GM21717 (cell line): ENCODE data around the gene DENND1B.

Experiments used
- ATAC-seq: cut with Tn5 transposase; IDR thresholded peaks from one replicate; pipeline ENCODE4 v1.9.1; 2021; ENCODE audit warnings: mild to moderate bottlenecking, moderate library complexity; ENCODE audit not compliant: unreplicated experiment

Gene DENND1B

DNA sequence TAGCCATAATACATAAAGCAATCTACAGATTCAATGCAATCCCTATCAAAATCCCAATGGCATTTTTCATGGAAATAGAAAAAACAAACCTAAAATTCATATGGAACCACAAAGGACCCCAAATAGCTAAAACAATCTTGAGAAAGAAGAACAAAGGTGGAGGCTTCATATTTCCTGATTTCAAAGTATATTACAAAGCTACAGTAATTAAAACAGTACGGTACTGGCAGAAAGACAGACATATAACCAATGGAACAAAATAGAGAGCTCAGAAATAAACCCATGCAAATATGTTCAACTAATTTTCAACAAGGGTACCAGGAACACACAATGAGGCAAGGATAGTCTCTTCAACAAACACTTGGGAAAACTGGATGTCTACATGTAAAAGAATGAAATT lies 87.0 kb downstream of the DENND1B start:
- ATAC-seq = no peak

DNA sequence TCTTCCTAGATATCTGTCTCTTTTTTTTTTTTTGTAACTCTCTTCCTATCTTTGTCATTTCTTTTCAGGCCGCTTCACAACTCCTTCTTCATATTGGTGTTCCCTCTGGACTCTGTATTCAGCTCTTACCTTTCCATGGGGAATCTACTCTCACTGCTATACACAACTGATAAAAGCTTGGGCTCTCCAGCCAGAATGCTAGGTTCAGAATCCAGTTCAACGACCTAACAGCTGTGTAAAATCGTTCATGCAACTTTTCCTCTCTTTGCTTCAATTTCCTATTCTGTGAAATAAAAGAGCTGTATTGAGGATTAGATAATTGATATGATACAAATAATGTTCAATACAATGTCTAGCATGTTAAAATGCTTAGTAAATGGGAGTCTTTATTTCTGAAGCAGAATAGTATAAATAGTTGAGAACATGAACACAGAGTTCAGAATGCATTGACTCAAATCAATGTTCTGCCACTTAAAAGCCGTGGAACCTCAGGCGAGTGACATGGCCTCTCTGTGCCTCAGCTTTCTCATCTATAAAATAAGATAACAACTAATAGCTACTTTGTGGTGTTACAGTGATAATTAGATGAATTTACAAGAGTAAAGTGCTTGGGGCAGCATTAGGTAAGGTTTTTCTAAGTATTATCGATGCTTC lies 88.5 kb downstream of the DENND1B start:
- ATAC-seq = no peak

DNA sequence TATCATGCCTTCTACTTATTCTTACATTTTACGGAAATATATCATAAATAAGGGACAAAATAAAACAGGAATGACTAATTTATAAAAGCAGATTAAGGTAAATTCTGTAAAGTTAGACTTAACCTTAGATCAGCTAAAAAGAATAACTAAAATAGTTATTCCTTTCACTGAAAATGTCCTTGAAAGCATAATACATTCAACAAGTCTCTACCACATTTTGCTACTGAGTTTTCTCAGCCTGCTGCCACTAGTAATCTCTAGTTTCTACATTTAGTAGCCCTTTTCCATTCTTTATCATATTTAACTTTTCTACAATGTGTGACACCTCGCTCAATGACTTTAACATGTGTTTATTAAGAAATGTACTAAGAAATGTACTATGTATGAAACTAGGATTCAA lies 89.0 kb downstream of the DENND1B start:
- no peak for ATAC-seq

DNA sequence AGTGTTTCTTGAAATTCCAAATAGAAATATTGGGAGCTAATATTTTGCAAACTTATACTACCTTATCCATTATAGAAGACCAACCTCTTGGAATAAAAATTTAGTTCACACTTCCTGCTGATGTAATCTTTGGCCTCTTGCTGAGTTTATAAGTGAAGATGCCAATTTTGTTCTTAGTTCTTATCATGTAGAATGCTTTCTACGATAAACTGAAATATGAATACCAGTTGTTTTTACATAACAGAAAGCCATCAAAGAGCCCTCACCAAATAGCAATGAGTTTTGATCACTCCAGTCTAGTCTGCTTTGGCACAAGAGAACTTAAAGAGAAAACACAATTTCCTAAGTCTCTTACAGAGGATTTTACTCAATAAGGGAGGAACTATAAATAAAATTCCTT lies 89.5 kb downstream of the DENND1B start:
- ATAC-seq = no peak

DNA sequence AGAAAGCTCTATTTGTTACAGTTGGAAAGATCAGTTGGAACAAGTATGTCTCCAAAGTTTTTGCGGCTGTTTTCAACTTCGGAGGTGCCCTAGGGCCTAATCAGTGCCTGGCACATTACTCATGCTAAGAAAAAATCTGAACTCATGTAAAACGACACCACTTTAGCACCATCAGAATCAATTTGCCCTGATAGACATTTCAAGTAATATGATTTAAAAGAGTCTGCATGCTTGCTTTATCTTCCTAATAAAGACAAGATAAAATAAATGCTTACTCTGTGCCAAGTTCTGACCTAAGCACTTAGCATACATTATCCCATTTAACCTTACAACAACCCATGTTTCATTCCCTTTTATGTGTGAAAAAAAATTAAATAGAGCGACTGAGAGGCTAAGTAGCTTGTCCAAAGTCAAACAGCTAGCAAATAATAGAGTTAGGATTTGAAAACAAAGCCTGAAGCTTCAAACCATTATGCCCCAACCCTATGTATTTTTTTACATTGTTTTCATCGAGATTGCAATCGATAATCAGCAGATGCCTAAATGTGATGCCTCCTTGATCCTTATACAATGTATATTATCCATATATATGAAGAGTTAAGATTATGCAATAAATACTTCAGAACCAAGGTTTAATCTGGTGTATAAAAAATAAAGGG lies 91.3 kb downstream of the DENND1B start:
- ATAC-seq = no peak

DNA sequence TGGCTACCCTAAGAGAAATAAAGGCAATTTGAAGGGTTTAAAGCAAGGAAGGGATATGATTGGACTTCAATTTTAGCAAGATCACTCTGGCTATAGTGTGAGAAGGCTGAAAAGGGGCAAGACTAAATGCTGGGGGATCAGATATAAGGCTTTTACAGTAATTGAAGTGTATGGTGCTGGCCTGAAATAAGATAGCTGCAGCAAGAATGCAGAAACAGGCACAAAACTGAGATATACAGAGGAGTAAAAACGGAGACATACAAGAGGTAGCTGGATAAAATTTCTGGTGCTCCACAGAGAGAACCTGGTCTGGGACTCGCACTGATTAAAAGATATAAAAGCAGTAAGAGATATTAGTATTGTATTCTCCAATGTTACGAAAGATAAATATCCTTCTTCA lies 92.0 kb downstream of the DENND1B start:
- ATAC-seq = no peak

DNA sequence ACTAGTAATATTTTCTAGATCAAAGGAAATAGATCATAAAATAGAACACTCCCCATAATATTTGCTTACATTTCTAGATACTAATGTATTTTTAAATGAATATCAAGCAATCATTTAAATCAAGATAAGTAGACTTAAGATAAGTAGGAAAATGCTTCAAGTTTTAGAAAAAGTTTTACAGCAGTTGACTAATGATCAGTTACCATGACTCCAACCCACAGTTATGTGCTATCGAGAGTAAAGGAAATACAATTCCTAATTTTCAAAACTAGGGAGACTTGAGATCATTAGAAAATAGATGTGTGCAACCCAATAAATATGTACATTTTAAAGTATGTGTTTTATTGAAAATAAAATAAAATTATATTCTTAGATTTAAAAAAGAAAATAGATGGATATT lies 95.0 kb downstream of the DENND1B start:
- no peak for ATAC-seq

DNA sequence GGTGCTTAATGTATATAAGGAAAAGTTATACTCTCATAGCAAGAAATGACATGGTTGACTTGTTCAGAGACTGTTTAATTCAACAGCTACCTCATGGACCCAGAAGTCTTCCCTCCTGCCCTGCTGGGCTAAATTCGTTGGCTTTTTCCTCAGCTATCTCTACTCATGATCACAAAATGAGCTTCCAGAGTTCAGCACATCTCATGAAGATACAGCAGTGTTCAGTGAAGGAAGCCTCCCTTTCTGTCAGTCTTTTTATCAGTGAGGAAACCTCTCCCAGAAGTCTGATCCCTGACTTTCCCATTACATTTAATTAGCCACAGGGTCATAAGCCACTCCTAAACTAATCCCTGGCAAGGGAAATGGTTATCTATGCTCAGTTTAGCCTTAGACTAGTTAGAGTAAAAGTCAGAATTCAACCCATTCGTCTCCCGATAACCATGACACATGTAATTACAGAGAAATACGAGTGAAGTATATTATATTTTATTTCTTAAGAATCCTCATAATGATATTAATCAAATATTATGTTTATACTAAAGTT lies 97.5 kb downstream of the DENND1B start:
- no peak for ATAC-seq

DNA sequence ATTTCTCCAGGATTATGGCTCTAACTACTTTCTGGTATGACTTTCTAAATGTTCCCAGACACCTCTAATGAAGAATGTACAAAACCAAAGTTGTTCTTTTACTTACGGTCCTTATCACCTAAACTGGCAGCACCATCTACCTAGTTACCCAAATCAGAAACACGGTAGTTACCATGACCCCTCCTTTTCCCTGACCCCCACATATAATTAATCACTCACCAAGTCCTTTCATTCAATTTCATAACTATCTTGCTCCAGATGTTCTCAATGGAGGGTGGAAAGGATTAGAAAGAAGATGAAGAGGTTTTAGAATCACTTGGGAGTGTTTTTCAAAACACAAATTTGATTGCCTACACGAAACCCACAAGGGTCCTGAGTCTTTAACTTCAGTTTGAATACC lies 98.0 kb downstream of the DENND1B start:
- no peak for ATAC-seq

DNA sequence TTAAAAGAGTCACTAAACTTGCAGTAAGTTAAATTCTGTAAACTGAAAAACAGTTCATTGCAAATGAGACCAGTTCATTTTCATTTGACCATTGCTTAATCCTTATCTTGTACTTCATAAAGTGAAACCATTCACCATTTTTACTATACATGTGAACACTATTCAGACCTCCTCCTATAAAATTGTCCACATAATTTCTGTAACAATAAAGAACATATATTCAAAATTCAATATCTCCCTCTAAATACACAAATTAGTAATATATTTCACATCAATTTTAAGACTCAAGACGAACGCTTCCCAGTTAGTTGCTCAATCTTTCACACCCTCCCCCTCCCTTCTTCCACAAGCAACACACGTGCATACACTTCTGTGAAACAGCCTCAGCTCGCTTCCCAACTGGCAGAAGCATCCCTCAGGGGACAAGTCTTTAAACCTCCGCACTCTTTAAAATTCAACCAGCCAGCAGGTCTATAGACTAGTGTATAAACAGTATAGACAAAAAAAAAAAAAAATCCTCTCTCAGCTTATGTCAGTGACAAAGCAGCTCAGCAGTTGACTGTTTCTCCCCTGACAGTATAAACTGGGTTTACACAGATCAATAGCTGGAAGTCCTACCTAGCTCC lies 99.6 kb downstream of the DENND1B start:
- ATAC-seq = no peak

DNA sequence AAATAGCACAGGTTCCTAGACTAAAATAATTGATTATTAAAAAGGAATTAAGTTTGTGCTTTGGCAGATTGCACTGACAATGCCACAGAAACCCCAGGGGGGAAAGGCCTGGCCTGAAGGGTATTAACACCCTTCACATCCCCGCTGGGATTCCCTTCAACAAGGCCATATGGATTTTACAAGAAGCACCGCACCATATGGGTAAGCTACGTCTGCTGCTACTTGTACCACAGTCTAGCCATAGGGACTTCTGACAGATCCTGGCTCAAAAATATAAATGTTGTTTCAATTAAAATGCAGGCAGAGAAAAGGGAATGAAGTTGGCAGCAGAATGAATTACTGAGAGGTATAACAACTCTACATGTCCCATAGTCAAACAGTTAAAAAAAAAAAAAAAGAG lies 101.0 kb downstream of the DENND1B start:
- ATAC-seq = no peak

DNA sequence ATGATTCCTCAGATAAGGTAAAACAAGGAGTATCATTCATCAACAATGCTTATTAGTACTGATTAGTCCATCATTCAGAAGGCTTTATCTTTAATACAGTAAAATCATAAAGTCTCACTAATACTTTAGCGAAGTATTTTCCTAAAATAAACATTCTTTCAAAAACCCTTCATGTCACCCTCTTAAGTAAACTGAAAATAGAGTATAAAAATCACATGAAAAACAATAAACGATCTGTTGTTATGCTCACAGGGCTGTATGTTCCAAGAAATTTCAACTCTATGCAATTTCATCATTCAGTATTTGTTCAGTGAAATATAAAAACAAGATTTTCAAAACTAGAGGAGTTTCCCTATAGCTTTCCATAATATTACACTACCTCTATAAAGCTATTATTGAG lies 102.0 kb downstream of the DENND1B start:
- ATAC-seq = no peak

DNA sequence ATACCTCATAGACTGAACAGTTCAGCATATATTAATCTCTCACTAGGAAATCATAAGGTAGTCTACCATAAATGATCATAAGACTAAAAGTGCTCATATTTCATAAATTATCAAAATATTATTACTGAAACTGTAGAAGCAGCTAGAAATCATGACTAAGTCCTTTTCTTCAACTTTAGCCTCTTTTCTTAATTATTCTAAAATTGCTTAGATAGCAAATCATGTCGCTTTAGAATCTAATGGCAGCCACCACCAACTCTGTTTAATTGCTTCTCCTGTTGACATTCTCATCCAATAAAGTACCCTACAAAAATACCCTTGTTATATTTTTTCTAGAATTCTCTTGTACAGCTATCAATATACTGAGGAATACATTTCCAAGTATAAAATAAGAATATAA lies 102.9 kb downstream of the DENND1B start:
- ATAC-seq = no peak

DNA sequence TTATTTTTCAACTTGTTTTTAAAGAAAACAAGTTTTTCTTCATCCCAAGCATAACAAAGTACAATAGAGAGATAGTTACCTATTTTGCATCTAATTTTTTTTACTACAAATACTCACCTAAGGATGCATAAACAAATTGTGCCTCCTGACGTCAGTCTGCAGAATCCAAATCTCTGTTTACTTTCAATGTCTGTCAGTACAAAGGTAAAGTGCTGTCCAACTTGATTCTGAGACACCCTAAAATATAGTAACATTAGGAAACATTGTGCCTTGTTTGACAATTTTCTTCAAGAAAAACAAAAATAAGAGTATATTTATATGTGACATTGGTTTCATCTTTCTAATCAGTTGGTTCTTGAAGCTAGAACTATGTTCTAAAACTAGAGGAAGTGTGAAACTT lies 103.4 kb downstream of the DENND1B start:
- ATAC-seq = no peak

DNA sequence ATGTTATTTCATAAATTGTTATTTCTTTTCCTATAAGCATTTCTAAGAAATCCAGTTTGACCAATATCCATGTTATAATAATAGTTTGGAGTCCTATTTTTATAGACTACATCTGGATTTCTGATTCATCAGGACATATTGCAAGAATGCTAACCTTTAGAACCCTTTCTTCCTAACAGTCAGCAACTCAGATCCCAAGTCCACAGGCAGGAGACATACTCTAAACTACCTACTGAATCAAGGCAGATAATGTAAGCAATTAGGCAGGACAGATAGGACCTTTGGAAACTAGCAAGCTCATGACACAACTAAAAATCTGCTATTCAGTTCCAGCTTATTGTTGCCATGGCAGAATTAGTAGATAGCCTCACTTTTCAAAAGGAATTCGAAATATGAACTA lies 104.1 kb downstream of the DENND1B start:
- ATAC-seq = no peak

DNA sequence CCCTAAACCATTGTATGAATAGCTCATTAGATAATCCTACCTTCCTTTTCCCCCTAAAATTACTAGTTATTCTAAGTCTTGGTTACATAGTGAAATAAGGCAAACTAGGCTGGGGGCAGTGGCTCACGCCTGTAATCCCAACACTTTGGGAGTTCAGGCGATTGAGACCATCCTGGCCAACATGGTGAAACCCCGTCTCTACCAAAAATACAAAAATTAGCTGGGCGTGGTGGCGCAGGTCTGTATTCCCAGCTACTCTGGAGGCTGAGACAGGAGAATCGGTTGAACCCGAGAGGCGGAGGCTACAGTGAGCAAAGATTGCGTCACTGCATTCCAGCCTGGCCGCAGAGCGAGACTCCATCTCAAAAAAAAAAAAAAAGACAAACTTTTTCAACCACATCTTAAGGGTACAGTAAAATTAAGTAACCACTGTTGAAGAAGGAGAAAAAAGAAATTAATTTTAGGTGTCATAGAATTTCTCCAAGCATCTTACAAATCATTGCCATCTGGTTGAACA lies 108.5 kb downstream of the DENND1B start:
- no peak for ATAC-seq

DNA sequence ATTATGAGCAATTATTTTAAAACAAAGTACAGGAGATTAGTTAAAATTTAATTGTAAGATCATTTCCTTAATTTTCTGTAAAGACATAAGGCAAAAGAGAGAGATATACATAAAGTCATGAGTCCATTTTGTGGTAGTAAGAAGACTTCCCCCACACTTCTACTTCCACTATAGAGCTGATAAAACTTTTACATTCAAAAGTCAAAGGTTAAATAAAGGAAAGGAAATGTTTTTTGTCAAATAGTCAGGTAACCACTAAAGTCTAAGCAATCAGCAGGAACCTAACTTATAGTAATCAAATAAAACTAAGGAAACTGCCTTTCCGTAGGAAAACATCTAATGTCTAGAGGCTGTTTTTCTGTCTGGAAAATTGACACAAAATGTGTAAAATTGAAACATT lies 110.9 kb downstream of the DENND1B start:
- ATAC-seq = no peak

DNA sequence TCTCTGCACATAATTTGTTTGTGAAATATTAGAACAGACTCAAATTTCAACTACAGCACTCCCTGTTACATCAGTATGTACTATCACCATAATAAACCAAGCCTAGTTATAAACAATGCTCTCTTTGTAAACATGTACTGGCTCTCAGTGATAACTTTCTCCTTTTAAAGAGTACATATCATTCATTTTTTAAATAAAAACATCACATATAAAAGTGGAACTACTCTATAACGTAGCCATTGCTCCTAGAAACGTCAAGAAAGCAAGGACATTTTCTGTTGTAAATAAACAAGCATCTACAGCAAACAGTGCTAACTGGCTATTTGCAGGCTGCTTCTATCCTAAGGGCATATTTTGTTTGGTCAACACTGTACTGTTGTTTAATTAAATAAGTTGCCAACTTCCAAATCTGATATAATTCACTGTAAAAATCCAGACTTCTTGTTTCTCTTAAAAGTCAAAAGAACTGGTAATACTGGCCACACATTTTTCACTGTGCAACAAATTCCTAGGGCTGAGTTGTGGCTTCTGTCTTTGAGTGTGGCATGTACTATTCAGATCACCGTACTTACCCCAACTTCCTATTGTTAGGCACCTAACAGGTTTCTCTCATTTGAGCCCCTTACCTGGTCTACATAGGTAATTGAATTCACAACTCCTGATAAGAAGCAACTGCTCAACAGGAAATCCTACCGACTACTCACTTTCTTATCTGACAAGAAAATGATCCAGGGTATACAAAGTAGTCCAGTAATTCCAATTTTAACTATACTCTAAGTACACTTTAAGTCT lies 111.9 kb downstream of the DENND1B start:
- no peak for ATAC-seq

DNA sequence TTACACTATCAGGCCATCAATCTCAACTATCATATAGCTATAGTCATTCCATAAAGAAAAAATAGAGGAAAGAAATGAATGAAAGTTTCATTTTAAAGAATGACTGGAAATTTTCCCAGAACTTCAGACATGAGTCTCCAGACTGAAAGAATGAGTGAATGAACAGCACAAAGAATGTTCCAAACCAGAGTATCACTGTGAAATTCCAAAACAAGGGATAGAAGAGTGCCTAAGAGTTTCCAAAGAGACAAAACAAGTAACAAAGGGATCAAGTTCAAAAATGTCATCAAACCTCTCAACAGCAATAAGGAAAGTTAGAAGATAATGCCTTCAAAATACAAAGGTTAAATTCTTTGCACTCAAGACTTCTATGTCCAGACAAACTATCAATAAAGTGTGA lies 114.9 kb downstream of the DENND1B start:
- ATAC-seq = no peak

DNA sequence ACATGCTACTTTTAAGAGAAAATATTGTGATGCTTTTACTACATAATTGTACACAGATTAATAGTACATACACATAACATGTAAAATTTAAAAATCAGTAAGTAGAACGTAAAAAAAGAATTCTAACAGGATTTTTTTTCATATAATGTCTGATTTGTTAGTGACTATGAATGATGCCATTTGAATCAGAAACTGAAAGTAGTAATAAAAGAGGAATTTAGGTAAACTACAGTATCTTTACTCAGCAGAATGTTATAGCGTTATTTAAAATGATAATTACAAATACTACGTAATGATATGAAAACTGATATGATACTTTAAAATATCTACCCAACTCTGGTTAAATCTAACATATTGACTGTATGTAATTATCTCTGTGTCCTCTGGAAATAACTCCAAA lies 116.1 kb downstream of the DENND1B start:
- no peak for ATAC-seq

DNA sequence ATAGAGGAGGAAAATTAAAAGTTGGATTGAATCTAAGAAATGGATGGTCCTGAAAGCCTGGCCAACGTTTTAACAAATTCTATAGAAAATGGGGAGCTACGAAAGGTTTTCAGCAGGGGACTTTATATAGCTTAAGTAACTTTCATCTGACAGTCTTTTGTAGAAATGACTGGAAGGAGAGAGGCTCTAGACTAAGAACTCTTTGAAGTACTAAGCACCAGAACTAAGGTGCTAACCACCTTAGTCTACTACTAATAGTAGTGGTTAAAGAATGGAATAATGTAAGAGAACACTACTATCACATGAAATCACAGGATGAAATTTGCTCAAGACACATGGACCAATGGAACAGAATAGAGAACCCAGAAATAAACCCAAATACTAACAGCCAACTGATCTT lies 126.1 kb downstream of the DENND1B start:
- no peak for ATAC-seq
